Measurements from ENCODE around the gene HGF.
"Not testable (repeated sequence)": the region's sequence is repeated elsewhere in the genome, so short reads cannot be mapped to it uniquely, and the experiment has no call there.

Gene HGF

DNA sequence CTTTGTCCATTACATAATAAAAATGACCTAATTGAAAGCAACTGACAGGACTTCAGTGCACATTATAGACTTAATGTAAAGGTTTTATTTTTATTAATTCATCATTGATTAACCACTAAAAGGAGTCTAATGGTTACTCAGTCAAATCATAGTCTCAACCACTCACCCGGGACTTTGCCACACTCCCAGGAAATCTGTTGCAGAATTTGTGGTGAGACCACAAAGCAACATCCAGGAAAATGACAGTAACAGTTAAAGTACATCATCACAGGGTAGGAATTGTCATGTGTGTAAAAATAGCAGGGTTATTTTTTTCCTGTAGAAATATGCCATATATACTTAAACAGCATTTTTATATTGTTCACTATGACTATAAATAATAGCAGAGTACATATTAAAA lies 6.3 kb upstream of the HGF start:
- DNase-seq (ENCODE audit: low read depth), result peak; percentile 51

DNA sequence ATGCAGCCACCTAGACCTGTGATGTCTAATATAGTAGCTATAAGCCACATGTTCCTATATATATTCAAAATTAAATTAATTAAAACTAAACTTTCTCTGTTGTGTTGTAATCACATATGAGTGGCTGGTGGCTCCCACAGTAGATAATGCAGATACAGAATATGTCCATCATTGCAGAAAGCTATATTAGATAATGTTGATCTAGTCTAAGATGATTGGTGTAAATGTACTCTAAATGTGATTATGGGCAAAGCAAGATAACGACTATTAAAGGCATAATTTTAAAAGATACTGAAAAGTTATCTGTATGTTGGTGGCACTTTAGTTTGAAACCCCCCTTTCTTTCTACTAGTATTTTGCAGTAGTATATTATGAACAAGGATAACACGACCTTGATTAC lies 5.7 kb upstream of the HGF start:
- no peak for DNase-seq (ENCODE audit: low read depth)

DNA sequence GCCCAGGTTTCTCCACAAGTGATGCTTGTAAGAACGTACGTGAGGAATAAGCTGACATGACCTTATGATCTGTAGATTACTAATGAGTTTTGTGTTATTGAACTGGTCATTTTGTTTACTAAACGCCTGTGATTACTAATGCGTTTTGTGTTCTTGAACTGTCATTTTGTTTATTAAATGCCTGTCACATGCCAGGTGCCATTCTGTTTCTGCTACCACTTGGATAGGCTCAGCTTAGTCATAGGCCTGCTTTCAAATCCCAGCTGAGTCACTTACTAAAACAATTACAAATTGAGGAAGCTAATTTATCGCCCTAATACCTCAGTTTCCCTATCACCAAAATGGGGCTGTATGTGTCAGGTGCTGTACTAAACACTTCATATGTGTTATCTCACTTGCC lies 4.7 kb upstream of the HGF start:
- DNase-seq (ENCODE audit: low read depth), result no peak

DNA sequence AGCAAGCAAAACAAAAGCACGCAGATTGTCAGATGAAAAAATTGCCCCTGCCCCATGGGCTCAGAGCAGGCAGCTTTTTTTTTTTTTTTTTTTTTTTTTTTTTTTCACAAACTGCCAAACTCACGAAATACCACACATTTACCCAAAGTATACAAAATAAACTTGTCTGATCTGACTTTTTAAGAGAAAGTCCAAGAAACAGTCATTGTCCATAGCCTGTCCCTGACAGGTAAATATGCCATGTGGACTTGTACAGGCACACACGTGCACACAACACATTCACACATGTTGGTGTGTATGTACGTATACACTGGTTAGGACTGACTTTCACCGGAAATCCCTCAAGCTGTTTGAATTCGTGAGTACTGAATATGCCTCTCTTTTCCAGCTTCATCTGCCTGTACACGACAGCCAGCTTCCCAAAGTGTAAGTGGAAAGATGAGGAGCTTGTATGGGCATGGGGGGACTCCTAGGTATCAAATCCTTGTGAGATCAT lies 929 bp upstream of the HGF start:
- DNase-seq (ENCODE audit: low read depth), result no peak

DNA sequence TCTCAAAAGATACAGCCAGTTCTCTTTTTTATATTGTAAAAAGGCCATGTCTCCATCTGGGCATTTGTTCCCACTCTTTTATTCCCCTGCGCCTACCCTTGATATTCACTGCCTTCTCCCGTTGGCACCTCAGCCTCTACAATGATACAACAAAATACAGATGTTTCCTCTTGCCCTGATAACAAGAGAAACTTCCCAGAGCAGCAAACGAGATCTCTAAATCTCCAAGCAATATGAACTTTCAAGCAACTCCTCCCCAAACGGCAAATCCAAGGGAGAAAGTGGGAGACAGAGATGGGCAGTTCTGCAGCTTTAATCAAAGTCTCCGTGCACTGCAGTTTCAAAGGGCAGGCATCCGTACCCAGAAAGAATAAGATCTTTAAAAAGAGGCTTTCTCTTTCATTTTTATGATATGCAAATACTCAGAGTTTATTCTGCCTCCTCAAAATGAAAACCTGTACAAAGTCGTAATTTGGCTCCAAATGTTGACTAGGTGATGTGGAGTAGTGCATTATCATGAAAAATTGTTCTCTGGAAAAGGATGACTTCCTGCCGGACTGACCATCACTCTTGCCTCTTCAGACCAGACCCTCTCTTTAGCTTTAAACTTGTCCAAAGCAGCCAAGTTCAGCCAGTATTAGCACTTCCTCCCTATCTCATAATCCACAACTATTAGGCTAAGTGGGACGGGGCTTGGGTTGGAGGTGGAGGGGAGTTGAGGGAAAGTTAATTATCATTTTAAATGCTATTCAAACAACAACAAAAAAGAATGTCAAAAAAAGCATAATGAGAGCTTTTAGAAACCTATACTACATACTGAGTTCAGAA lies 682 bp downstream of the HGF start:
- DNase-seq (ENCODE audit: low read depth), result no peak

DNA sequence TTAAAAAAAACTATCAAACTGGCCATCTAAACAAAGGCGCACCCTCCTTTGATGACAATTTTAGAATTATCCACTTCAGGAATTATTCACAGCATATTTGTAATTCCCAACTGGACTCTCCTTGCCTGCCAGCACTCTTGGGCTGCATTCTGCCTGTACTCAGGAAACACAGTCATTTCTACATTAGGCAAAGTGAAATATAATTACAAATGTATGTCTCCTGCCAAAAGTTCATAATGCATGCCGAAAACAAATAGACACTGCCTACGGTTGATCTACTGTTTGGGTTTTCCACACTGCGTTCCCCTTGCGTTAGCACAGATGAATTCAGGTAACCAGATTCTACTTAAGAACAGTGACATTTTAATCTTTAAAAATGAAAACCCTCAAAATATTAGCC lies 1.9 kb downstream of the HGF start:
- peak; percentile 42 for DNase-seq (ENCODE audit: low read depth)

DNA sequence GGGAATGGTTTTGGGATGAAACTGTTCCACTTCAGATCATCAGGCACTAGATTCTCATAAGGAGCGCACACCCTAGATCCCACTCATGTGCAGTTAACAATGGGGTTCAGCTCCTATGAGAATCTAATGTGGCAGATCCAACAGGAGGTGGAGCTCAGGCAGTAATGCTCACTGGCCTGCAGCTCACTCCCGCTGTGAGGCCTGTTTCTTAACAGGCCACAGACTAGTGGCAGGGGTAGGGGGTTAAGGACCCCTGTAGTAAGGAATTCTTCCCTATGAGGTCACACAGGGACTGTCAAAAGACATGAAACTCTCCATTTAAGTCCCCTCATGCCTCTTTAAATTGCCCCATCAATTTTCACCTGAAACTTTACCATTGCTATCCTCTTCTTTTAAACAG lies 8.0 kb downstream of the HGF start:
- DNase-seq (ENCODE audit: low read depth), result no peak

DNA sequence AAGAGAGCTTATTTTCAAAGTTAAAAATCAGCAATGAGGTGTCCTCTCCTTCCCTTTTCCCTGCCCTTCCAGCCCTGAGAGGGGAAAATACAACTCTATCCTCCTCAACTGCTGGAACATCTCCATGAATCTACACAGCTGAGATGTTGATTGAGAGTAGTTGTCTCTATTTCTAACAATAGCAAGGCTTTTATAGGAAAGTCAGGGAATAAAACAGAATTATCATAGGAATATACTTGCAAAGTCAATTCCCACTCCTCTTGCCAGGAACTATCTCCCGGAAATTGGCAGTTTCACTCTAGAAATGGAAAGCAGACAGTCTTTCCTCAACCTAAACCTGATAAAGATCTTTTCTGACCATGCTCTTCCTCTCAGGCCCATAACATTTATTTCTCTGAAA lies 8.8 kb downstream of the HGF start:
- DNase-seq (ENCODE audit: low read depth), result no peak

DNA sequence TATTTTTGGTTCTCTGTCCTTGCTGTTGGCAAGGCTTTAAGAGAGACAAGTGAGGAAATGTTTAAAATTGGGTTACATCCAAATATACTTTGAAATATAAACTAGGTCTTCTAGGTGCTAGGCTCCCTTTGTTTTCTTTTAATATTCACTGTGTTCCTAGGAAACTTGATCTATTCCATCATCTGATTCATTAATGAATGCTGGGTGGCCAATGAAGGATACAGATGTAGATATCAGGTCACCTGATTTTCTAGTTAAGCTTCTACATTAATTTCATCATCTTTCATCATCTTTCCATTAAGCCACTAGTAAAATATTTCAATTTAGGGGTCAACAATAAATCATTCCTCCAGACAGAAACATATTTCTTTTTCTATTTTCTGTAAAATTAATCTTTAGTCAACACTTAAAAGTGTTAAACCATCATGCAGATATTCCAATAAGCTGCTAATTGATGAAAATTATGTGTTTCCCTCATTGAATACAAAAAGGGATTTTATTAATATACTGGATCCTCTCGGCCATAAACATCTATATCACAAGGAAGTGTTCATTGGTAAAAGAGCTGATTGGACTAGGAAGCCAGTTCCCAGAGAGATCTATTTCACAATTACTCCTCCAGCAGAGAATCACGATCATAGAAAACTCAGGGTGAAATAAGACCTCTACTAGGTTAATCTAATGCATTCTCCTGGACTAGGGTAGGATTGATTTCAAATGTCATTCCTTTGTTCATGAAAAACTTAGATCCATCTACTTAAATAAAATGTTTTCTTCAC lies 14.7 kb downstream of the HGF start:
- no peak for DNase-seq (ENCODE audit: low read depth)

DNA sequence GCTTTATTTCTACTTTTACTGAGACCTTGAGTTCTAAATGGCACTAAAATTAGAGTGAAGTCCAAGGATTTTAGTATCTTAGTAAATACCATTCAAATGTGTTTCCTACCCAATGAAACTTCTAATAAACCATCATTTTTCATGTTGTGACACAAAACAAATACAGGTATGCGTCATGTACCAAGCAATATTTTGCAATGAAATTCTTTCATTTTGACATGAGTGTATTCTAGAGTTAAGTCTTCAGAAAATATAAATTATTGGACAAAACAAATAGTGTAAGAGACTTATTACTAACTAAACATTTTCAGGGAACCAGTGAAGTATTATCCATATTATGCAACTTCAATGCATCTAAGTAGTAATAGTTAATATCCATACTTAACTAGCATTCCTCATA lies 16.5 kb downstream of the HGF start:
- DNase-seq (ENCODE audit: low read depth), result no peak

DNA sequence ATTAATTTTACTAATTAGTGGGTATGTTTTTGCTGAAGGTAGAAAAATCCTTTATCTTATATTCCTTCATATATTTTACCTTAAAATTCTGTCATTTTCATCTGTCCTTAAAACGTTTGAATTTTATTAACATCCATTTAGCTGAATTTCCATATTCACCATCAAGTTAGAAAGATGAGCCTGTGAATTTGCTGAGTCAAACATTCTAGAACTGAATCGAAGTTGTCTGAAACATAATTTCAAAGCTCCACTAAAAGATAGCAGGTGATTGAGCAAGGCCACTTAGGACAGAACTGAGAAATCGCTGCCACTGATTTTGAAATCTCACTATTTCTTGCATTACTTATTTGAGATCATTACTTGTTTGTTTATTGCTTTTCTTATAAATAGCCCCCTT lies 17.5 kb downstream of the HGF start:
- no peak for DNase-seq (ENCODE audit: low read depth)

DNA sequence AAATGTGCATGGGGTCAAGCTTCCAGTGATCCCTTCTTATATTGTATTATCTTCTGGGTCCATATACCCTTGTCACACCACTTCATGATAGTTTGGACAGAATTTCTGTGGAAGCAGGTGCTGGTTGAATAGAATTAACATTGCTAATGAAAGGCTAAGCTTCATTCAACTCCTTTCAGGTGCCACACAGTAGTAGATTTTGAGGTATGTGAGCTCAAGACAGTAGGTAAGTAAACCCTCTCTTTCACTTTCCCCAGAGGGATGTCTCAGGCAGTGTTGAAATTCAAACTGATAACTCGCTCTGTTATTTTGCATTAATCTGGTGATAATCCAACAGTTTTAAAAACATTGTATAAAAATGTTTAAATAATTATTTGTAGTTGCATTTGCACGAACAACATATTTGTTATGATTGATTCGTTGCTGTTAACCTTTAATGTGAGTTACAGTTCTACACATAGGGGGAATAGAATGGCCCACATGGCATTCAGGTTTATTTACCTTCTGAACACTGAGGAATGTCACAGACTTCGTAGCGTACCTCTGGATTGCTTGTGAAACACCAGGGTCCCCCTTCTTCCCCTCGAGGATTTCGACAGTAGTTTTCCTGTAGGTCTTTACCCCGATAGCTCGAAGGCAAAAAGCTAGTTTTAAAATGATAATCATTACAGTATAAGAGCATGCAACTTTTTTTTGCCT lies 18.1 kb downstream of the HGF start:
- no peak for DNase-seq (ENCODE audit: low read depth)

DNA sequence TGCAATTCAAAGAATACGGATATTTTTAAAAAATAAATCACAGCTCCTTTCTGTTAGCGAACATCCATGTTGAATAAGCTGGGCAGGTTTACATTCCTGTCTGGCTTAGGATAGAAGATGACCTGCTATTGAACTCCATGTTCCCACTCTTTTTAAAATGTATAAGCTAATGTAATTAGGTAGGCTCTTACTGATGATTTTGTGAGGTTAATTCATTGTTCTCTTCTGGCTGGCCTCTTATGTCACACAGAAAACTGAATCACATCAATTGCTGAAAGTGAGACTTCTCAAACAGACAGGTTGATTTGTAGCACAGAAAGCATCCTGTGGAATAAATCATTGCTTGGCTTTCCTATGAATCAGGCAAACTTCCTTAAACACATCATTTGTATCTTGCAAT lies 24.2 kb downstream of the HGF start:
- DNase-seq (ENCODE audit: low read depth), result no peak

DNA sequence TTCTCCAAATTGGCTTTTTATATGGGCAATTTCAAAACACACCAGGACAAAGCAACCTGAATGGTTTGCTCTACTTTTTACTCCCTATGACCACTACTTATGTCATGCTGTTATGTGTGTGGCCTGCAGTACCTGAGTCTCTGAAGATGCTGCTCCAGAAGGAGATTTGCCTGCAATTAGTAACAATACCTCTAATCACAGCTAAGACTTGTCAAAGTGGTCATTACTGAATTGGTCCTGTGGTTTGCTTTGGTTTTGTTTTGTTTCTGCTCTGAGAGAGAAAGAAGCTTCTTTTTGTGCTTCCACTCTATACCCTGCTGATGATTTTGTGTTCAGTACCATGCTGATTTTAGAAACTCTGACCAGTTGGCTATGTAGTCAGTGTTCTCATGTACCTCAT lies 25.5 kb downstream of the HGF start:
- no peak for DNase-seq (ENCODE audit: low read depth)

DNA sequence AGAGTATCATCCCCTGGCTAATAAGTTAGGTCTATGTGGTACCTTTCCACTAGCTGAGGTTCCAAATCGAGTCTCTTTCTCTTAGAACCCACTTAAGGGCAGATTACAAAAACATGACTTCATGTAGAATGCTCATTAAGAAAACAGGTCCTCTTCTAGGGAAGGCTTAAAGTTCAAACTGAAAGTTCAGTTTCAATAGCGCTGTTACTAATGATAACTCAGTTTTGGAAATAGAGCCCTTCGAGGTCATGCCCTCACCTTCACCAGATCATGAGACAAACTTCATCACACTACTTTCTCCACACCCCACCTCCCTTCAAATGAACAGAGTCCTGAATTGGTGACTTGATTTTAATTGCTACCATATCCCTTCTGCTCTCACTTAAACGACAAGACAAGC lies 26.2 kb downstream of the HGF start:
- DNase-seq (ENCODE audit: low read depth), result no peak

DNA sequence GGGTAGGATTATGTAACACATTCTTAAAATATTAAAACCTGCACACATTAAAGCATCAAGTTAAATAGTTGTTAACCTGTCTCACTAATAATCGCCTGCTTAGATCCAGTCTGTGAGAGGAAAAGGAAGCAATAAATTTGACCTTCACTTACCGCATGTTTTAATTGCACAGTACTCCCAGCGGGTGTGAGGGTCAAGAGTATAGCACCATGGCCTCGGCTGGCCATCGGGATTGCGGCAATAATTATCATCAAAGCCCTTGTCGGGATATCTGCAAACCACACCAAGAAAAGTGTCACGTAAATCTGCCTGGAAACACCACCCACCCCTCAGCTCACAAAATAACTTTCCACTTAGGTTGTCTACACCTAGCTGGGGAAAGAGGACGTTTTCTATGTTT lies 26.6 kb downstream of the HGF start:
- DNase-seq (ENCODE audit: low read depth), result no peak

DNA sequence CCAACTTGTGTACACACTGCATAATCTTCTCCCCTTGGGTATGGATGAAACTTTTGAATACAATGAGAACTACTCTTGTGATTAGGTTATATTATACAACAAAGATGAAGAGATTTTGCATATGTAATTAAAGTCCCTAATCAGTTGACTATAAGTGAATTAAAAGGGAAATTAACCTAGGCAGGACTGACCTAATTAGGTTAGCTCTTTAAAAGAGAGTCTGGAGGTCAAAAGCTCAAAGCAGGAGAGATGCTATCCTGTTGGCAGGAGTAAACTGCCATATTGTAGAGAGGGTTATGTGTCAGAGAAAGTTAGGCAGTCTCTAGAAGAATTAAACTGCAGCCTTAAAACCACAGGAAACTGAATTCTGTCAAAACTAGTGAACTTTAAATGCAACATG lies 29.4 kb downstream of the HGF start:
- no peak for DNase-seq (ENCODE audit: low read depth)

DNA sequence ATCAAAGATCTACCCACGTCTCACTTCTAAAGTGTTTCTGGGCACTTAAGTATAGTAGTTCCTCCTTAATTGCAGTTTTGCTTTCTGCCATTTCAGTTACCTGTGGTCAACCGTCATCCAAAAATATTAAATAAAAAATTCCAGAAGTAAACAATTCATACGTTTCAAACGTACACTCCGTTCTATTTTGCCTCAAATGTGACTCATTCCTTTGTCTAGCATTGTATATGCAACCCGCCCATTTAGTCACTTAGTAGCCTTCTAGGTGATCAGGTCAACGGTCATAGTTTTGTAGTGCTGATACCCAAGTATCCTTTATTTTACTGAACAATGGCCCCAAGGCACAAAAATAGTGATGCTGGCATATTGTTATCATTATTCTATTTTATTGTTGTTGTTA lies 33.8 kb downstream of the HGF start:
- no peak for DNase-seq (ENCODE audit: low read depth)

DNA sequence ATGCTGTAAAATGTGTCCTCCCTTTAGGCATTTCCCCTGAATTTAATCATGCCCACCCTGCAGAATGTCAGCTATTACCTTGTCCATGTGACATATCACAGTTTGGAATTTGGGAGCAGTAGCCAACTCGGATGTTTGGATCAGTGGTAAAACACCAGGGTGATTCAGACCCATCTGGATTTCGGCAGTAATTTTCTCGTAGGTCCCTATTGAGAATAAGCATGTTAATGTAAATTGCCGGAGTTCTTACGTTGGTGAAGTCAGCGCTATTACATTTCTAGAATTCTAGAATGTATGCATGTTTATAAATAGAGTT lies 44.1 kb downstream of the HGF start:
- DNase-seq (ENCODE audit: low read depth), result peak; percentile 95

DNA sequence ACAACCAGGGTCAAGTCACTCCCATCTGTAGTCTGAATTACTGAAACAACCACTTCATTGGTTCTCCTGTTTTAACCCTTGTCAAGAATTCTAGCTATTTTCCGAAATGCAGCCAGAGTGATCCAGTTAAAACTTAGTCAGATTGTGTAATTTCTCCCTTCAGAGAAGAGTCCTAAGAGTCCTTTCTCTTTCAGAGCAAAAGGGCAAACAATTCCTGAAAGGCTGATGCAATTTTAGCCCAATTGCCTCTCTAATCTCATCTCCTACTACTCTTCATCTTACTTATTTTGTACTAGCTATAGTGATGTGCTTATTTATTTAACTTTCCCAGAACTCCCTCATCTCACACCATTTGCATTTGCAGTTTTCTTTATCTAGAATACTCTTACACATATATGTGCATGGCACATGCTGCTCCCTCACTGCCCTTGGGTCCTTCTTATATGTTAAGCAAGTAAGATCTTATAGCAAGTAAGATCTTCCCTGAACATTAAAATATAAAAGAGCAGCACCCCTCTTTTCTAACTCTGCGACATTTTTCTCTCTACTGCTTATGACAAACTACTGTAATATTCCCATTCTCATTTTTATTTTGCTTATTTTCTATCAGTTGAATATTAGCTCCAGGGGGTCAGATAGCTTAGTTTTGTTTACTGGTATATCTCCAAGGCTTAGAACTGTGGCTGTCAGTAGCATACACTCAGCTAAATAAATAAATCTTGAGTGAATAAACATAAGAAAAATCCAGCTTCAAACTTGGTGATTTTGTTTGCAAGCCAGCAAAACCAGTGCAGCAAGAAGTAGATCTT lies 44.6 kb downstream of the HGF start:
- DNase-seq (ENCODE audit: low read depth), result peak; percentile 78

DNA sequence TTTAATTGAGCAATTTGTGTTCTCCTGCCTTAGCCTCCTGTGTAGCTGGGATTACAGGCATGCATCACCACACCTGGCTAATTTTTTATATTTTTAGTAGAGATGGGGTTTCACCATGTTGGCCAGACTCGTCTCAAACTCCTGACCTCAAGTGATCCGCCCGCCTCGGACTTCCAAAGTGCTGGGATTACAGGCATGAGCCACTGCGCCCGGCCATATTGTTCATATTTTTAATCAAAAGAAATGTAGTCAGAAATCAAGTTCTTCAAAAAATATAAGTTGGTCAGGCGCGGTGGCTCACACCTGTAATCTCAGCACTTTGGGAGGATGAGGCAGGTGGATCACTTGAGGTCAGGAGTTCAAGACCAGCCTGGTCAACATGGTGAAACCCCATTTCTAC lies 47.6 kb downstream of the HGF start:
- not testable (repeated sequence) for DNase-seq (ENCODE audit: low read depth)

DNA sequence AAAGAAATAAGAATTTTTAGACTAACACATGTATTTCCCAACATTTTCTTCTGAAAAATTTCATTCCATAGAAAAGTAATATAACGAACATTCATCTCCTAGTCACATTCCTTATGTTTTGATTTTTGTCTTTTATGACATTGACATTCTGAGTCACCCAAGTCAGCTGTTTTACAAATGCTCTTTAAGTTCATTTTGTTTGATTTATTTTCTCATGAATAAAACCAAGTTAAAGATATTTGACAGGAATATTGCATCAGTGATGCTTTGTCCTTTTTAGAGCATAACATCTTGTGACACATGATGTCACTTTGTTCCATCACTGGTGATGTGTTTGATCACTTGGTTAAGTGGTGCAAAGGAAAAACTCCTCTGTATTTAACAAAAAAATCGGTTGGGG lies 48.4 kb downstream of the HGF start:
- peak; percentile 58 for DNase-seq (ENCODE audit: low read depth)
